OCI-M2 (cell line): ENCODE measurements around the gene DNM3.

Experiments used
- DNase-seq: peaks from one replicate; lab custom pipeline; 2025; ENCODE audit not compliant: unreplicated experiment; lab: John Stamatoyannopoulos, UW

DNM3 gene

GRCh38 chr1:172383536-172383935 lies 542.2 kb downstream of the DNM3 start:
- no peak for DNase-seq

DNA sequence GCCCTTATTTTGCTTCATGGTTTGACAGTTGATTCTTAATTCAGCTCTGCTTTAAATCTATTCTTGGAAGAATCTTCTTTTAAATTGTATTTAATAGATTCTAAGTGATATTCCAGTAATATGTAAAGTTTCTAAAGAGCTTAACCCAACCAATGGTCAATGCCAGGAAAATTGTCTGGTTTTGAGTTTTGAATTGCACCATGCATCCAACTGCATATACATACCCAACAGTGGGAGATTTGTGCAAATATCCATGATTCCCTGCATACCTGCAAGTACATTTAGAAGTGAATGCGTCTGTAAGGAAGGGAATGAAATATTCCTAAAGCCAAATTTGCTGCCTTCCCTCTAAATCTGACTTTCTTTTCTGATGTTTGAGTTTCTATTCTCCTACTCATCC lies 543.4 kb downstream of the DNM3 start:
- no peak for DNase-seq

DNA sequence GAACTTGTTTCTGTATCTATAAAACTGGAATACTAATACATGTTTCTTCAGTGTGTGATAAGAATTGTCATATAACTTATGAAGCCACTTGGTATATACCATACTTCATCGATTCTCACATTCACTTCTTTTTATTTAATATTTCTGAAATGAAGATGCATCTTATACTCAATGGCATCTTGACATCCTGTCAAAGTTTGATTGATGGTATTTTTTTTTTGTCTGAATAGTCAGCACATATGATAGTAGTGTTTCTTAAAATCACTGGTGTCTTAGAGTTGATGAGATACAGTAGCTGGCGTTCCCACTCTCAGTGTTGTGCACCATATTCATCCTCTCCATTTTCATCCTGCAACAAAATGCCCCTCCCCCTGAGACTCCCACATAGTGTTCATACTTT lies 544.7 kb downstream of the DNM3 start:
- no peak for DNase-seq

DNA sequence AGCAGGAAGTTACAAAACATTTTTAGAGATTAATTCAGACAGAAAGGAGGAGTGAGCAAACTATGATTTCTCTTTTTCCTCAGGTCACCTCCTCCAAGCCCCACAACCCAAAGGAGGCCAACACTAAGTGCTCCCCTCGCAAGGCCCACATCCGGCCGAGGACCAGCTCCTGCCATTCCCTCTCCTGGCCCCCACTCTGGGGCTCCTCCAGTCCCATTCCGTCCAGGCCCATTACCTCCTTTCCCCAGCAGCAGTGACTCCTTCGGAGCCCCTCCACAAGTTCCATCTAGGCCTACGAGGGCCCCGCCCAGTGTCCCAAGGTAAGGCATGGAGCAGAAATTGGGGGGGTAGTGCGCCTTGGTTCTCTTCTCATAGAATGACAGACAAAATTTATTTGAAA lies 547.2 kb downstream of the DNM3 start:
- no peak for DNase-seq

- no peak for DNase-seq
Observed at GRCh38 chr1:172390301-172390682, 549.0 kb downstream of the DNM3 start.

GRCh38 chr1:172390683-172391551 lies 549.6 kb downstream of the DNM3 start:
- DNase-seq = no peak

DNA sequence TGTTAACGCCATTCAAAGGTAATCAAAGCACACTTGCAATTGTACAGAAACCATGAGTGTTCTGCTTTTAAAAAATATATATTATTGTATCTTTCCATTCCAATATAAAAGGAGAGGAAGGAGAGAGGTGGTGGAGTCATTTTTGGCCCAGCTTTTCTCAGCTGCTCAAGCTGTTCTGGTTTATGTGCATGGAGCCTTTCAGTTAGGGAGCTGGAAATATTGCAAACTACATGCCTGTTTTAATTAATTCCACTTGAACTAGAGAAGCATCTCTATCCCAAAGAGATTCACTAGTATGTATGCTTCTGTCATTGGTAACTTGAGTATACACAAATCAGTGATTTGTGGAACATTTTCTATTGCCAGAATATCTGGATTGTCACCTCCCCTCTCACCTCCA lies 550.7 kb downstream of the DNM3 start:
- DNase-seq = no peak

DNA sequence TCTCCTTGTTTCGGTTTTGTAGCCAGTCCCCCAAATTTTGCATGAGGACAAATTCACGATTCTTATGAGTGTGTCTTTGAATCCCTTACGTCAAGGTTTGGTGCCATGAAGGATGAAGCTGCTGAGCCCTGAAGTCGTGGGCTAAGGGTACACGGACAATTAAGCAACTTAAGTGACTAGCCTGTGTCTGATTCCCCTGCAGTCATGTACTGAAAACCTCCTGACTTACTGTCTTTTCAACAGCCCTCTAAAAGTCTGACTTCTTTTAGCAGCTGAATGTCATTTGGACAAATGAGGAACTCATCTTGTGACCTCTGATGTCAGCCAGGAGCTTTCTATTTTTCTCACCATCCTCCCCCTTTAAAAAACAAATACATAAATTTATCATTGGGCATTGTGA lies 552.1 kb downstream of the DNM3 start:
- DNase-seq = no peak

DNA sequence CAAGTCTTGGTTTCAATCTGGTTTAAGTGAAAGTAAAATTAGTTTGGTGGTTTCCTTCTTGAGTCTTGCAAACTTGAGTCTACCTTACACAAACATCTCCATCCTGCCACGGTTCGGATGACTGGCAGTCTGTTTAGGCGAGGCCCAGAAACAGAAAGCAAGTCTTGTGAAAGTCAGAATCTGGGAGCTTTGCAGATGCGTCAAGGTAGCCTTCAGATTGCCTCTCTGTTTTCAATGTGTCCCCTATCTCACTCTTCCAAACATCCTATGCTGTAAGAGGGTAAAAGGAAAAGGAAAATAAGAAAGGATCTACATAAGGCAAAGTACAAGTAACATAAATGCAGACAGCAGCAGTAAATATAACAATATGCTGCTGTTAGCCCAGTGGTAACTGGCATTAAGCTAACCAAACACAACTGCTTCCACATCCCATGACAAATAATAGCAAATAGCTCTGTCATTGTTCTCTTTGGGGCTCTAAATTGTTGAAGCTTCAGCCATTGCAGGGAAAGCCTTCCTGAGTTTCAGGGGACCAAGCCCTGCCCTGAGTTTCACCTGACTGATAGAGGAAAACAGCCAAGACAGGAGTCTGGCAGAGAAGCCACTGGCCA lies 552.9 kb downstream of the DNM3 start:
- DNase-seq = no peak

GRCh38 chr1:172394811-172395210 lies 553.5 kb downstream of the DNM3 start:
- no peak for DNase-seq

- no peak for DNase-seq
Observed at GRCh38 chr1:172395576-172395975, 554.3 kb downstream of the DNM3 start.

GRCh38 chr1:172397221-172397620 lies 555.9 kb downstream of the DNM3 start:
- DNase-seq = no peak

DNA sequence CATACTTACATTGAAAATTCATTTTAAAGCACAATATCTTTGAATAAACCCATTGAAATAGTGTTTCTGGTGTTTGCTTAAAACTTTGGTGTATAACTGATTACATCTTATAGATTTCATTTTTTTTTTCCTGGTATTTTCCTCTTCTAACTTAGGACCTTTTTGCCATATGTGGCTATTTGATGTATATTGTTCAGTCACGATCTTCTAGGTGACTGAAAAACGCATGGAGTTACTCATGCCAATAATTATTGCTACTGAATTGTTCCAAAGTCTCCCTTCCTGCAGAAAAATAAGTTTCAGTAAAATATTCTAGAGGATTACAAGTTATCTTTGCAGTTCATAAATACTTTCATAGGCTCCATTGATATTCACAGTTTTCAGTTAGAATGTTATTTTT lies 556.3 kb downstream of the DNM3 start:
- DNase-seq = no peak

DNA sequence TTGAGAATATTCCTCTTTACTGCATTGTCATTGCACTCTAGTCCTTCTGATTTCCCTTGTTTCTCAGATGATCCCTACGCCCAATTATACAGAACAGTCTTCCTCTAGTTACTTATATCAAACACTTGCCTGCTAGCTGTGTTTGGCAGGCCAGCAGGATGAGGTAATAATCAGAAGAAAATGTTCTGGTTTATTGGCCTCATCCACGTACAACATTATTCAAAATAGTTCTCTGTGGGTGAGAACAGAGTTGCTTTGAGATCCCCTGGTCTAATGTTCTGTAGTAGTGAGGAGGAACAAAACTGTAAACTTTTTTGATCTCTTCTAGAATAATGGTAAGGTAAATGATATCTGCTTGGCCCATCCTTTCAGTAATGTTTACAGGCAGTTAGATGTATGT lies 556.9 kb downstream of the DNM3 start:
- DNase-seq = no peak

DNA sequence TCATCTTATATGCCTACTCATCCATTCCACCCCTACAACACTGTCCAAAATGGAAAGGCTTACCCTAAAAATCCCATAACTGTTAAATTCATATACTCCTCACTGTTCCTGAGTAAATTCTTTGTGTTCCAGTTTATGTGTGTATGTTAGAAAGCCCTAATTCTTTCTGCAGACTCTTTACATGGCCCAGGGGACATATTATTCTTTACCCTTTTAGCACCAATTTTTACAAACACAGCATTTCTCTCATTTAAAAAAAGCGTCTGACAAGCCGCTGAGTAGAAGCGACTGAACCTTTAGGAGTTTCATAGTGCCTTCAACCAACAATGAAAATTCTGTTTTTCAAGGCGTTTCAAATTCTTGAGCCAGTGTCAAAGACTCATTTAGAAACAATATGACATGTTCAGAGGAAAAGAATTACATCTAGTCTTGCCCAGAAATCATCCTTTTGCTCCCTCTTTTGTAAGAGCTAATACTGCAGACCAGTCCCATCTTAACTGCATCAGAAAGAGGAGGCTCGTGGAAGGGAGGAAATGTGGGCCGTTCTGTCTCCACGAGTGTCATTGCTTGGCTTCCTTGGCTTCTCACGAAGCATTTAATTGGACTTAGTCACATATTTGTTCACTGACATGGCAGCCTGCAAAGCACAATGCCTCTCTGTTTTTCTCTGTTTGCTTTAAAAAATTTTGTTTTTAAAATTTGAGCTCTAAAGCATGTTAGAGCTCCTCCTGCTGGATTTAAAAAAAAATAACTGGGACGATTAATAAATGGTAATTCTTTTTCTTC lies 557.9 kb downstream of the DNM3 start:
- no peak for DNase-seq

DNA sequence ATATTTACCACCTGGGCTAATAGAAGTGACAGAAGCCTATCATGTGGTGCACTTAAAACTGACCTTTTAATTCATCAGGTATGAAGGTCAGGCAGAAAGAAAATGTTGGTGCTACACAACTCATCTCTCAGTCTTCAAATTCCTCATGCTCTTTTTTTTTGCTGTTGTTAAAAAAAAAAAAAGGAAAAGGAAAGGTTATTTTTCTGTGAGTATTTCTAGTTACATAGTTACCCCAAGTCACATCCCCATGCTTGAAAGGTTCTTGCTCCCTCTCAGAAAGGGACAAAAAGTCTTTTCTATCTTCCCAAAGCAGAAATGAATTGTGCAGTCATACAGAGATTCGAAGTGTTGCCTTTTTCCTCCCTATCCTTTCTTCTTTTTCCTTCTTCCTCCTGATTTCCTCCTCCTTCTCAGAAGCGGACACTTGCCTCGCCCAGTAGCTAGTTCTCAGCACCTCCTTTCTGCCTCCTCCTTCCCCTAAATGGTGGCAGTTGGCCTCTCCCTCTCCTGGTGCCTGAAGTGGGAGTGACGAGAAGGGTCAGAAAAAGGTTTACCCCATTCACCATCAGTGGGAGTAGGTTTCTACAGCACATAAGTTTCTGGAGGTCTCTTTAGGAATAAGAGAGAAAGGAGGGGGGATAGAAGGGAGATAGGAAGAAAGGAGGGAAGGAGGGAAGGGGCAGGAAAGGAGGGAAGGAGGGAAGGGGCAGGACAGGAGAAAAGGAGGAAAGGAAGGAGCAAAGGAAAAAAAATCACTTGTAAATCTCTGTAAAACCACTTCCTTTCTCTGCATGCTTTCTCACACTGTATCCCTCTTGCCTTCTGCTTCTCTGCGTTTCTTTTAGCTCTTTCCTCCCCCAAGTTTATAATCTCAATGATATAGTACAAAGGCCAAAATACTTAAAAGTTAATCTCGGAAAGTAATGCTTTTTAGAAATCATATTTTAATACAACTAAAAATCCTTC lies 558.7 kb downstream of the DNM3 start:
- no peak for DNase-seq

GRCh38 chr1:172400722-172401105 lies 559.4 kb downstream of the DNM3 start:
- no peak for DNase-seq

DNA sequence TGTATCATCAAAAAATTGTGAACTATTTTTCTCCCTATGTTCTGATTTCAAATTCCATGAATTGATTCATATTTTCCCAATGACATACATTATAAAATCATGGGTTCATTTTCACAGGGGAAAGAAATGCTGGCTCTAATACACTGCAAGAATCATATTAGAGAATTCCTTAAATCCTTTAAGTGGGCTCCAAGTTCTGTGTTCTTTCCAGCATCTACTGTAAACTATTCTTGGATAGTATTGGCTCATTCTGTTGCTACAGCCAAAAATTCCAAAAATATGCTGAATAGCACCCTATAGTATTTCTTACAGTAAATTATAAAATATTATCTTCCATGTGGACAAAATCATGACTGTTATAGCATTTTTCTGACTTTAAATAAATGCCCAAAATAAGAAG lies 560.2 kb downstream of the DNM3 start:
- no peak for DNase-seq

DNA sequence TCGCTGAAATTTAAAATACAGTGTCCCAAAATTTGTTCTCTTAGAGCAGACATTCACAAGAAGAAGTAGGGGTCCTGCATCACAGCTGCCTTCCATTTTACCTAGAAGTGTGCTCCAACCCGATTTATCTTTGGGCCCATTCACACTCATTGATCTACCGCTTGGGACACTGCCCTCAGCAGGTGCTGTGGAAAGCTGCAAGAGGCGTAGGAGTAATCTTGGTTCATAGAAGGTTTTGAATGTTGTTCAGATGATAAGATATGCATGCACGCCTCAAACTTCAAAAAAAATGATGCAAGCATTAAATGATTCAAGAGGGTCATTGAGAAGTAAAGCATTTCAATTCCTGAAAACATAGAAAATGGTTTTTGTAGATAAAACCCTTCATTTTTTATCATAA lies 560.6 kb downstream of the DNM3 start:
- no peak for DNase-seq

DNA sequence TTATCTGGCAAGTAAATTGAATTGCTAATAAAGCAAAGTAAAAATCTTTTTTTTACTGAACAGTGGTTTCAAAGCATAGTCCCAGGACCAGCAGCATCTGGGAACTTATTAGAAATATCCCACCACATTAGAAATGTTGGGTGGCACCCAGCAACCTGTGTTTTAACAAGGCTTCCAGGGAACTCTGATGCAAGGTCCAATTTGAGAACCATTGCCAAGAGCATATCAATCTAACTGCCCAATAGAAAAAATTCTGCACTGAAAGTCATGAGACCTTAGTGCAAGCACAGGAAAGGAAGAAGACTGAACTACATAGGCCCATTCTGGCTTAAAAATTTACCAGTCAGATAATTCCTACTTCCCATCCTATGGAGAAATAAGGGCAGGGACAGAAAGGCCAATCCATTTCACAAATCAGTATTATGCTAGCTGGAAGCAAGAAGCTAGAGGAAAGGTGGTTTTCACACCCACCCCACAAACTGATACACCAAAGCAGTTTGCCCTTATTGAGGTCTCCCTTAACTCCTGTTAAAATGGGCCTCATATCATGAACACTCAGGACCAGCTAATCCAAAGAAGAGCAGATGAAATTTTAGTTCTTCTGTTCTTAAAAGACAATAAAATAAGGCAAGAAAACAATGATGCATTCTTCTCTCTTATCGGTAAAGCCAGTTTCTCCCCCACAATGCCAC lies 561.7 kb downstream of the DNM3 start:
- no peak for DNase-seq
